ENCODE results near the gene TIGD3. TPM values are rescaled to one million over a fixed set of nuclear protein-coding genes. Genes with fewer than 3 reads are reported as not detected.
A peak's percentile ranks its signal among the peaks of the same experiment; 100 is the strongest.

The TIGD3 gene
- total and polyA plus RNA-seq, 4 experiments from 2014 or later: 0.26 to 1.1 (median 0.96) TPM; not detected in 1

DNA sequence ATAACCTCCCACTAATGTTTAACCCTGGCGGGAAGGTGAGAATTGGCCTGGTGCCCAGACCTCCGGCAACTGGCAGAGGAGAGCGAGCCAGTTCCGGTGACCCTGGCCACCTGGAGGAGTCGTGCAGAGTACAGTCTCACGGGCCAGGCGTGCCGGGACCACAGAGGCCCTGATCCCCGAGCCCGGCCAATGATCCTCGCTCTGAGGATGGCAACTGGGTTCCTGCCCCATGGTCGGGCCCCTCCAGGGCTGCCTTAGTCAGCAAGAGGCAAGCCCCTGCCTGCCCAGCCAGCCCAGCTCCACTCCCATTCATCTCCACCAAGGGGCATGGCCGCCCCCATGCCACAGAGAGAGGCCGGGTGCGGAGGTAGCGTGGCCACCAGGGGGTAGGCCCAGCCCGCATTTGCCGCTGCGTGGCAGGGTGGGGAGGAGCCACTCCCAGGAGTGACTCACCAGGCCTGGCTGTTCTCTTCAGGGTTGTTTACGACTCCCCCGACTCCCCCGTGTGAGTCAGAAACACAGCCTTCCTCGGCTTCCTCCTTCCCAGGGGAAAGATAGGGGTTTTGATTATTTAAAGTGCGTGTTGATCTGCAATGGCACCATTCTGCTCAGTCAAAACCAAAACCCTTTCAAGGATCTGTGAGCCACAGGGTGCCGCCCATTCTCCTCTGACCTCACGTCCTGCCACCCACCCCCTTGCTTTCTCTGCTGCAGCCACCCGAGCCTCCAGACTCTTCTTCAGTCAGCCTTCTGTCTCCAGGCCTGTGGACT is 27.7 kb downstream of the TIGD3 start, which contains the start of gene SLC25A45:
Gene SLC25A45 (minus strand): TSS at position 614 of the 771 bp plus-strand sequence. CDS start 695 bp downstream, outside the sequence.
- Mint-ChIP-seq H3K27ac (peak within 1 kb of the TSS; percentile 96 to 100 (median 99)), H3K4me1 (peaks cover 22 to 63% (median 44%) of the 10 kb centered on the region in 4 donors), H3K9me3 (peaks cover 0 to 1% (median 0%) of the 10 kb centered on the region in 8 donors), H3K27me3 (no peaks in the 10 kb centered on the region), H3K36me3 (peaks cover 0 to 15% of the 10 kb centered on the region in 2 donors), H3K4me3 (peak within 1 kb of the TSS; percentile 85 to 95 (median 91))
- Histone ChIP-seq H3K4me3 (ENCODE audit: low read length in 2 of 2) (peak within 1 kb of the TSS; percentile 67 to 76), H3K9me3 (ENCODE audit: control insufficient read depth in 1 of 2, low read length in 2 of 2) (no peaks in the 10 kb centered on the region), H3K27me3 (ENCODE audit: insufficient read depth, low read length) (no peaks in the 10 kb centered on the region), H3K36me3 (ENCODE audit: insufficient read depth, low read length) (peaks cover 6% of the 10 kb centered on the region), H3K27ac (ENCODE audit: low read depth, low read length) (peak within 1 kb of the TSS; percentile 94), H3K4me1 (ENCODE audit: insufficient read depth, low read length) (peaks cover 58% of the 10 kb centered on the region)
- ChIA-PET POLR2A (ENCODE audit: partially characterized antibody) (interaction anchor here (0.6 to 25.9 kb wide), 18 partner anchors 8 to 195 kb away, joined by 3 to 654 read pairs (median 3); partner anchors contain the start of genes FAM89B, MALAT1, NEAT1 and SCYL1), CTCF (ENCODE audit: partially characterized antibody) (interaction anchor here (0.6 to 6.3 kb wide), 14 partner anchors 12 to 272 kb away, joined by 3 to 75 read pairs (median 4); no protein-coding TSS in a partner anchor)
- DNase-seq: peak; percentile 89 to 98 (median 91)
- intact Hi-C loops (cut with micrococcal nuclease): loop anchor here (1.0 to 2.0 kb wide), 6 partner anchors 15 to 233 kb away; partner anchors contain the start of gene PCNX3

DNA sequence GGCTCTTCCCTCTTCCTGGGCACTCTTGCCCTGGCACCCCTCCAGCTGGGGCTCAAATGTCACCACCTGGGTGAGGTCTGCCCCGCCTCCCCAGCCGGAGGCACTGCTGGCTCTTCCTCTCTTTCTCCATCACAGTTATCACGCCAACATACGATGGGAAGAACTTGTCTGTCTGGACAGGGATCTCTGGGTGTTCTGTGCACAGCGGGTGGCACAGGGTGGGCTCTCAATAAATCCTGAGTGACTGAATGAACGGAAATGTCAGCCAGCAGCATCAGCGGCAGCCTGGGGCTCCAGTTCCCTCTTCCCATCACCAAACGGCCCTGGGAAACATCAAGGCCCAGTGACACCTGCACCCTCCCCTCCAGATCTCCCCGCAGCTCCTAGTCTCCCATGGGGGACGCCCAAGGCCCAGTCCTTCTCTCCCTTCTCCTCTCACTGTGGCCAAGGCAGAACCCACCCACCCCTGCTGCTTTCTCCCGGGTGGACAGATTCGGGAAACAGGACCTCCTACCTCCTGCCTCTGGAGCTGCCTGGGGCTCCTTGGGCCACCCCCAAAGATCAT is 28.3 kb downstream of the TIGD3 start:
- H3K27ac Mint-ChIP-seq: peak overlapping the region; percentile 96 to 100 (median 99)
- POLR2A ChIA-PET (ENCODE audit: partially characterized antibody): interaction anchor here (0.6 to 25.9 kb wide), 14 partner anchors 8 to 194 kb away, joined by 3 to 654 read pairs (median 4); partner anchors contain the start of genes FAM89B, MALAT1, NEAT1 and SCYL1
- DNase-seq: no peak
- Histone ChIP-seq H3K9me3 (ENCODE audit: control insufficient read depth in 1 of 2, low read length in 2 of 2) (no peaks in the 10 kb centered on the region), H3K27ac (ENCODE audit: low read depth, low read length) (peak overlapping the region; percentile 94), H3K36me3 (ENCODE audit: insufficient read depth, low read length) (peaks cover 6% of the 10 kb centered on the region), H3K4me3 (ENCODE audit: low read length in 2 of 2) (peak overlapping the region; percentile 67 to 76), H3K27me3 (ENCODE audit: insufficient read depth, low read length) (no peaks in the 10 kb centered on the region), H3K4me1 (ENCODE audit: insufficient read depth, low read length) (peaks cover 65% of the 10 kb centered on the region)
- CTCF ChIA-PET (ENCODE audit: partially characterized antibody): interaction anchor here (1.0 to 6.3 kb wide), 4 partner anchors 34 to 126 kb away, joined by 3 to 75 read pairs (median 8); no protein-coding TSS in a partner anchor
- H3K27me3 Mint-ChIP-seq: no peaks in the 10 kb centered on the region
- peak overlapping the region; percentile 85 to 95 (median 91) for H3K4me3 Mint-ChIP-seq
- H3K36me3 Mint-ChIP-seq: peaks cover 0 to 11% of the 10 kb centered on the region in 2 donors
- H3K4me1 Mint-ChIP-seq: peaks cover 22 to 70% (median 47%) of the 10 kb centered on the region in 4 donors
- H3K9me3 Mint-ChIP-seq: peaks cover 0 to 1% (median 0%) of the 10 kb centered on the region in 8 donors
- intact Hi-C loops (cut with micrococcal nuclease): loop anchor here (1.0 to 2.0 kb wide), 6 partner anchors 16 to 232 kb away; partner anchors contain the start of gene PCNX3

DNA sequence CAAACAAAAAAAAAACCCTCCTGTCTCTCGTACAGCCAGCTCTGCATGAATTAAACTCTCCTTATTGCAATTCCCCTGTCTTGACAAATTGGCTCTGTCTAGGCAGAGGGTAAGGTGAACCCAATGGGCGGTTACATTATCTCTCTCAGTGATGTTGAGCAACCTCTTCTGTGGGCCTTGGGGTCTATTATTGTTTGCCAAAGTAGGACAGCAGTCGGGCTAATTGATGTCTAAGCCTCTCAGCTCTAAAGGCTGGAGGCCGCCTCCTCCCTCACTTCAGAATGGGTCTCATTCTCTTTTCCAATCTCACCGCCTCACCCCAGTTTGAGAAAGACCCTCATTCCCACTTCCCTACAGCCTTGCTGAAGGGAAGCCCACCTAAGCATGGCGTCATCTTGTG is 29.2 kb downstream of the TIGD3 start:
- Mint-ChIP-seq H3K4me1 (peaks cover 29 to 79% (median 54%) of the 10 kb centered on the region in 4 donors), H3K4me3 (peak overlapping the region in 7 of 8 donors; percentile 61 to 90 (median 77)), H3K9me3 (peaks cover 0 to 1% (median 0%) of the 10 kb centered on the region in 8 donors), H3K27ac (peak overlapping the region; percentile 94 to 99 (median 98)), H3K27me3 (no peaks in the 10 kb centered on the region), H3K36me3 (peaks cover 2 to 14% of the 10 kb centered on the region in 2 donors)
- no peaks in the 10 kb centered on the region for H3K27me3 ChIP-seq (ENCODE audit: insufficient read depth, low read length)
- peak overlapping the region; percentile 94 for H3K27ac ChIP-seq (ENCODE audit: low read depth, low read length)
- H3K4me3 ChIP-seq (ENCODE audit: low read length in 2 of 2): no peak overlapping the region
- intact Hi-C loops (cut with micrococcal nuclease): loop anchor here (2.0 kb wide), 1 partner anchor 17 kb away; no protein-coding TSS in a partner anchor
- no peak for DNase-seq
- ChIA-PET CTCF (ENCODE audit: partially characterized antibody) (interaction anchor here (1.5 to 6.3 kb wide), 2 partner anchors 33 to 125 kb away, joined by 9 to 75 read pairs; no protein-coding TSS in a partner anchor), POLR2A (ENCODE audit: partially characterized antibody) (interaction anchor here (0.6 to 25.9 kb wide), 7 partner anchors 28 to 141 kb away, joined by 3 to 654 read pairs (median 10); partner anchors contain the start of genes MALAT1, NEAT1 and SCYL1)
- peaks cover 12% of the 10 kb centered on the region for H3K36me3 ChIP-seq (ENCODE audit: insufficient read depth, low read length)
- H3K4me1 ChIP-seq (ENCODE audit: insufficient read depth, low read length): peaks cover 74% of the 10 kb centered on the region
- H3K9me3 ChIP-seq (ENCODE audit: control insufficient read depth in 1 of 2, low read length in 2 of 2): no peaks in the 10 kb centered on the region

DNA sequence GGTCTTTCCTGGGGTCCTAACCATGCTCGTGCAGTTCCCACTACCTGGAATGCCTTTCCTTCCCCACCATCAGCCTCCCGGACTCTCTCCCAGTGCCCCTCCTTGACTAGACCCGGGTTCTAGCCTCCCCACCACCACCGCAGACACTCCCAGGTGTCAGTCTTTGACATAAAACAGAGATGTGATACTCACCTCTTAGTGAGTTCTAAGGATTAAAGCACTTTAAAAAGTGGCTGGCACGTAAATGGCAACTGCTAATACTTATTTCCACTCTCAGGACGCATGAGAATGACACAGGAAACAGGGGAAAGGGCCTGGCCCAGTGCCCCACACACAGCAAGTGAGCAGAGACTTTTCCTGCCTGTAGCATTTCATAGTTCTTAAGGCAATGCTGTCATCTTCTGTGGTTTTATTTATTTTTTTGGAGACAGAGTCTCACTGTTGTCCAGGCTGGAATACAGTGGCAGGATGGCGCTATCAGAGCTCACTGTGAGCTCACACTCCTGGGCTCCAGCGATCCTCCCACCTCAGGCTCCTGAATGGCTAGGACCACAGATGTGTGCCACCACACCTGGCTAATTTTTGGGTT is 29.8 kb downstream of the TIGD3 start:
- peak overlapping the region; percentile 94 to 99 (median 98) for H3K27ac Mint-ChIP-seq
- H3K27me3 Mint-ChIP-seq: no peaks in the 10 kb centered on the region
- Histone ChIP-seq H3K36me3 (ENCODE audit: insufficient read depth, low read length) (peaks cover 12% of the 10 kb centered on the region), H3K4me1 (ENCODE audit: insufficient read depth, low read length) (peaks cover 80% of the 10 kb centered on the region), H3K9me3 (ENCODE audit: control insufficient read depth in 1 of 2, low read length in 2 of 2) (no peaks in the 10 kb centered on the region), H3K4me3 (ENCODE audit: low read length in 2 of 2) (no peak overlapping the region), H3K27ac (ENCODE audit: low read depth, low read length) (peak overlapping the region; percentile 94), H3K27me3 (ENCODE audit: insufficient read depth, low read length) (no peaks in the 10 kb centered on the region)
- peaks cover 31 to 85% (median 59%) of the 10 kb centered on the region in 4 donors for H3K4me1 Mint-ChIP-seq
- DNase-seq: peak in 3 of 5 donors; percentile 22 to 66 (median 32)
- ChIA-PET POLR2A (ENCODE audit: partially characterized antibody) (interaction anchor here (0.6 to 25.9 kb wide), 5 partner anchors 9 to 120 kb away, joined by 3 to 654 read pairs (median 4); partner anchors contain the start of genes MALAT1 and NEAT1), CTCF (ENCODE audit: partially characterized antibody) (interaction anchor here (1.4 to 6.3 kb wide), 2 partner anchors 31 to 124 kb away, joined by 3 to 75 read pairs; no protein-coding TSS in a partner anchor)
- intact Hi-C loops (cut with micrococcal nuclease): no loop called here
- H3K9me3 Mint-ChIP-seq: peaks cover 0 to 1% (median 0%) of the 10 kb centered on the region in 8 donors
- H3K4me3 Mint-ChIP-seq: peak overlapping the region in 7 of 8 donors; percentile 61 to 90 (median 73)
- peaks cover 5 to 18% of the 10 kb centered on the region in 2 donors for H3K36me3 Mint-ChIP-seq

DNA sequence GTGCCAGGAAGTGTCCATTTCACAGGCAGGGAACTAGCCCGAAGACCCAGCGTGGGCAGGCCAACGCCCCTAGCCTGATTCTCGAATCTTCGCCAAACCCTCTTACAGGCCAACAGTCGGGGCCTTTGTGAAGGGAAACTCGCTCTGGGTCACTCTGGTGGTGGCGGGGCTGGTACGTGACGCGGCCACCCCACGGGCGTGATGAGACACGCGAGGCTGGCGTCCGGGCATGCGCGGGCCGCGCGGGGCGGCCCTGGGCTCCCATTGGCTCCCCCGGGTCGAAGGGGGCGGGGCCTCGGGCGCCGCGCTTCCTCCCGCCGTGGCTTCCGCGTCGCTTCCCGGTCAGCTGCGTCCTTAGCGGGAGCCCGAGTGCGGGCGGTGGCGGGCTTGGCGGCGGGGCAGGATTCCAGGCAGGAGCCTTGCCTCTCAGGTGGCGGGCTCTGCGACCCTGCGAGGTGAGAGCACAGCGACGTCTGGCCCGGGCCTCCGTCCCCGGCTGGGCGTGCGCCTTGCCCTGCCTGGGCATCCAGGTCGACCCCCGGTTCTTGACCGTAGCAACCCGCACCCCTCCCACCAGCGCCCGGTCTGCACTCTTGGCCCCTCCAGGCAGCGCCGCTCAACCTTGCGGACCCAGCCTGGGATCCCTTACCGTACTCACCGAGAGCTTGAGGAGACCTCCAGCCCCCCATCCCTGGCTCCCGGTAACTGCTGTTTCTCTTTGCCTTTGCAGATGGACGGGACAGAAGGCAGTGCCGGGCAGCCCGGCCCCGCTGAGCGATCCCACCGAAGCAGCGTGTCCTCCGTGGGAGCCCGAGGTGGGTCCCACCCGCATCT is 32.0 kb downstream of the TIGD3 start, which contains the start of gene FRMD8:
Gene FRMD8 (plus strand): TSS at position 331 of the 834 bp plus-strand sequence. CDS start 400 bp downstream, at position 731.
- Histone ChIP-seq H3K36me3 (ENCODE audit: insufficient read depth, low read length) (peaks cover 6% of the 10 kb centered on the region), H3K27ac (ENCODE audit: low read depth, low read length) (peak within 1 kb of the TSS; percentile 98), H3K4me3 (ENCODE audit: low read length in 2 of 2) (peak within 1 kb of the TSS; percentile 76 to 78), H3K9me3 (ENCODE audit: control insufficient read depth in 1 of 2, low read length in 2 of 2) (no peaks in the 10 kb centered on the region), H3K27me3 (ENCODE audit: insufficient read depth, low read length) (no peaks in the 10 kb centered on the region), H3K4me1 (ENCODE audit: insufficient read depth, low read length) (peaks cover 88% of the 10 kb centered on the region)
- ChIA-PET CTCF (ENCODE audit: partially characterized antibody) (interaction anchor here (0.6 to 4.1 kb wide), 10 partner anchors 30 to 124 kb away, joined by 3 to 29 read pairs (median 4); no protein-coding TSS in a partner anchor), POLR2A (ENCODE audit: partially characterized antibody) (interaction anchor here (0.6 to 25.9 kb wide), 18 partner anchors 7 to 206 kb away, joined by 3 to 654 read pairs (median 4); partner anchors contain the start of genes DPF2, MALAT1, NEAT1 and TIGD3)
- Mint-ChIP-seq H3K4me3 (peak within 1 kb of the TSS; percentile 77 to 94 (median 90)), H3K36me3 (peaks cover 5 to 31% of the 10 kb centered on the region in 2 donors), H3K27ac (peak within 1 kb of the TSS; percentile 94 to 99 (median 98)), H3K4me1 (peaks cover 37 to 88% (median 65%) of the 10 kb centered on the region in 4 donors), H3K27me3 (no peaks in the 10 kb centered on the region), H3K9me3 (peaks cover 0 to 1% (median 0%) of the 10 kb centered on the region in 8 donors)
- intact Hi-C loops (cut with micrococcal nuclease): no loop called here
- DNase-seq: peak; percentile 89 to 90 (median 89)
